IMR-90 (cell line): ENCODE data around the gene CDK5R2. TPM values are rescaled to one million over a fixed set of nuclear protein-coding genes. Genes with fewer than 3 reads are reported as not detected.

Source experiments
- ATAC-seq: fragments of 200-7000 bp; cut with Tn5 transposase; 2 replicates; pipeline ENCODE4 v1.9.1; 2020; ENCODE audit warnings: low read depth, mild to moderate bottlenecking, moderate library complexity
- BruUV-seq: library from RNA; stranded (reverse); fragments of 400-500 nt; replicated peaks from 2 replicates; lab custom pipeline; 2021; lab: Mats Ljungman, UMichigan
- CTCF ChIA-PET: fragments of 300-600 bp; formaldehyde crosslinking; extraction: SDS; loops from one replicate; lab custom pipeline; 2021; ENCODE audit warnings: antibody characterized with exemption; lab: Yijun Ruan, JAX
- POLR2A ChIA-PET: fragments of 300-600 bp; sonication (Branson Sonifier 250); formaldehyde crosslinking; loops from one replicate; lab custom pipeline; 2022; ENCODE audit warnings: antibody characterized with exemption; ENCODE audit not compliant: unreplicated experiment; lab: Charles Lee
- DNase-seq: peaks from one replicate; pipeline ENCODE4 v3.0.0; 2013
- H2AFZ ChIP-seq: replicated peaks from 2 replicates; pipeline ENCODE3; 2013; ENCODE audit warnings: low read length, mild to moderate bottlenecking; ENCODE audit not compliant: poor library complexity
- H2AK5ac ChIP-seq: 2 replicates; pipeline ENCODE4 v1.6.1; 2013; ENCODE audit warnings: low read depth, low read length, inconsistent platforms
- H2AK9ac ChIP-seq: replicated peaks from 2 replicates; pipeline ENCODE3; 2013; ENCODE audit warnings: mild to moderate bottlenecking, low read depth, low read length, moderate library complexity; ENCODE audit not compliant: poor library complexity
- H2BK120ac ChIP-seq: 2 replicates; pipeline ENCODE4 v1.6.1; 2013; ENCODE audit warnings: low read depth, low read length, inconsistent platforms
- H2BK15ac ChIP-seq: 3 replicates; pipeline ENCODE4 v1.6.1; 2013; ENCODE audit warnings: low read depth, low read length, inconsistent platforms
- H2BK20ac ChIP-seq: 2 replicates; pipeline ENCODE4 v1.6.1; 2013; ENCODE audit warnings: low read depth, mild to moderate bottlenecking, inconsistent platforms, low read length, moderate library complexity
- H2BK5ac ChIP-seq: 2 replicates; pipeline ENCODE4 v1.6.1; 2013; ENCODE audit warnings: mild to moderate bottlenecking, low read depth, low read length, inconsistent platforms; ENCODE audit not compliant: poor library complexity, severe bottlenecking
- H3K14ac ChIP-seq: replicated peaks from 2 replicates; pipeline ENCODE4 v1.6.1; 2013; ENCODE audit warnings: low read depth, low read length, inconsistent platforms
- H3K18ac ChIP-seq: 2 replicates; pipeline ENCODE4 v1.6.1; 2013; ENCODE audit warnings: low read depth, low read length, control low read depth
- H3K23ac ChIP-seq: 2 replicates; pipeline ENCODE4 v1.6.1; 2013; ENCODE audit warnings: low read depth, low read length, inconsistent platforms
- H3K27ac ChIP-seq: 2 replicates; pipeline ENCODE4 v1.5.1; 2013; ENCODE audit warnings: mild to moderate bottlenecking, control low read depth, low read length; ENCODE audit not compliant: insufficient read depth
- H3K27me3 ChIP-seq: 2 replicates; pipeline ENCODE4 v1.6.1; 2013; ENCODE audit warnings: low read length; ENCODE audit not compliant: control insufficient read depth, insufficient read depth
- H3K36me3 ChIP-seq: 2 replicates; pipeline ENCODE4 v1.6.1; 2013; ENCODE audit warnings: low read length, mixed read lengths; ENCODE audit not compliant: control insufficient read depth, insufficient read depth
- H3K4ac ChIP-seq: 2 replicates; pipeline ENCODE4 v1.6.1; 2013; ENCODE audit warnings: low read depth, low read length, inconsistent platforms
- H3K4me1 ChIP-seq: 2 replicates; pipeline ENCODE4 v1.6.1; 2013; ENCODE audit warnings: low read length, mixed read lengths; ENCODE audit not compliant: control insufficient read depth, insufficient read depth
- H3K4me2 ChIP-seq: 2 replicates; pipeline ENCODE4 v1.6.1; 2013; ENCODE audit warnings: low read depth, mild to moderate bottlenecking, control low read depth, low read length, moderate library complexity
- H3K4me3 ChIP-seq: 2 replicates; pipeline ENCODE4 v1.5.1; 2013; ENCODE audit warnings: low read depth, mild to moderate bottlenecking, control low read depth, low read length, moderate library complexity; ENCODE audit not compliant: insufficient read depth
- H3K56ac ChIP-seq: 2 replicates; pipeline ENCODE4 v1.6.1; 2013; ENCODE audit warnings: low read length, inconsistent platforms; ENCODE audit not compliant: insufficient read depth; ENCODE audit errors: extremely low read depth
- H3K79me1 ChIP-seq, 2 experiments: 2 replicates each; pipeline ENCODE4 v1.6.1; 2013; ENCODE audit warnings: low read length in 2 of 2, inconsistent platforms in 1 of 2, low read depth in 1 of 2
- H3K9ac ChIP-seq: 2 replicates; pipeline ENCODE4 v1.6.1; 2013; ENCODE audit warnings: low read depth, low read length, control low read depth
- H3K9me1 ChIP-seq: 2 replicates; pipeline ENCODE4 v1.6.1; 2013; ENCODE audit warnings: low read length, inconsistent platforms; ENCODE audit not compliant: insufficient read depth
- H3K9me3 ChIP-seq: 2 replicates; pipeline ENCODE4 v1.6.1; 2013; ENCODE audit warnings: low read length; ENCODE audit not compliant: control insufficient read depth, insufficient read depth
- H4K20me1 ChIP-seq: 2 replicates; pipeline ENCODE4 v1.6.1; 2013; ENCODE audit warnings: low read length, inconsistent platforms; ENCODE audit not compliant: insufficient read depth
- H4K5ac ChIP-seq: 2 replicates; pipeline ENCODE4 v1.6.1; 2013; ENCODE audit warnings: mild to moderate bottlenecking, low read depth, low read length, control low read depth
- H4K8ac ChIP-seq, 2 experiments: 2 replicates each; pipeline ENCODE4 v1.6.1; 2013; ENCODE audit warnings: low read depth in 2 of 2, low read length in 2 of 2, control low read depth in 1 of 2, inconsistent platforms in 1 of 2
- H4K91ac ChIP-seq: 2 replicates; pipeline ENCODE4 v1.6.1; 2013; ENCODE audit warnings: low read depth, low read length, inconsistent platforms; ENCODE audit not compliant: insufficient read depth
- CTCF ChIP-seq: conservative IDR thresholded peaks from 2 replicates; pipeline ENCODE4 v1.5.1; 2012; ENCODE audit warnings: mild to moderate bottlenecking, low read depth, low read length, improper control_type of control experiment
- MAFK ChIP-seq: IDR thresholded peaks from 2 replicates; pipeline ENCODE4 v1.6.1; 2012; ENCODE audit warnings: low read depth, low read length, improper control_type of control experiment
- MAZ ChIP-seq: IDR thresholded peaks from 2 replicates; pipeline ENCODE4 v1.6.1; 2012; ENCODE audit warnings: low read depth, mild to moderate bottlenecking, low read length, improper control_type of control experiment, moderate library complexity, borderline replicate concordance
- MXI1 ChIP-seq: IDR thresholded peaks from 2 replicates; pipeline ENCODE4 v1.6.1; 2012; ENCODE audit warnings: low read depth, mild to moderate bottlenecking, low read length, moderate library complexity, borderline replicate concordance
- RAD21 ChIP-seq: IDR thresholded peaks from 2 replicates; pipeline ENCODE4 v1.6.1; 2012; ENCODE audit warnings: low read length, improper control_type of control experiment
- SMC3 ChIP-seq: fragments of 150-350 bp; IDR thresholded peaks from 2 replicates; pipeline ENCODE4 v1.6.1; 2016; ENCODE audit warnings: low read depth, mild to moderate bottlenecking, antibody characterized with exemption, low read length, moderate library complexity
- WGBS, 2 experiments: methylation state at CpG; one replicate each; pipeline versions ENCODE4 v1.1.5 to v1.1.7; 2013; ENCODE audit warnings: missing lambda C conversion rate in 2 of 2; ENCODE audit not compliant: insufficient read length in 1 of 2; ENCODE audit errors: extremely low coverage in 2 of 2; 5-methylcytosine and 5-hydroxymethylcytosine counted together
- dilution Hi-C: fragments of 300-500 bp; cut with HindIII; formaldehyde crosslinking; loops from one replicate; pipeline ENCODE4 v1.14.3; 2018; ENCODE audit warnings: low sequenced_read_pairs; ENCODE audit not compliant: unreplicated experiment
- in situ Hi-C: fragments of 300-500 bp; cut with MboI; formaldehyde crosslinking; loops from 3 replicates; pipeline ENCODE4 v1.14.3; 2019; ENCODE audit warnings: low sequenced_read_pairs, inconsistent platforms, mixed read lengths
- intact Hi-C: fragments of 100-400 bp; cut with micrococcal nuclease; formaldehyde crosslinking; loops from 2 replicates; pipeline ENCODE4 v1.10.0; 2022
- polyA plus RNA-seq, 3 experiments: library from polyadenylated mRNA; depleted of rRNA; stranded (reverse); fragments of >200 nt; gene quantifications; 2 replicates each; pipeline ENCODE4 v1.2.3, GENCODE V29; 2012; ENCODE audit warnings: low replicate concordance in 1 of 3
- total RNA-seq: library from RNA; depleted of rRNA; stranded (reverse); fragments of >200 nt; gene quantifications from 2 replicates; pipeline ENCODE4 v1.2.3, GENCODE V29; 2012

Gene CDK5R2
- total and polyA plus RNA-seq, 2 of the 4 experiments (the other 2 are of a cell fraction), result not detected

DNA sequence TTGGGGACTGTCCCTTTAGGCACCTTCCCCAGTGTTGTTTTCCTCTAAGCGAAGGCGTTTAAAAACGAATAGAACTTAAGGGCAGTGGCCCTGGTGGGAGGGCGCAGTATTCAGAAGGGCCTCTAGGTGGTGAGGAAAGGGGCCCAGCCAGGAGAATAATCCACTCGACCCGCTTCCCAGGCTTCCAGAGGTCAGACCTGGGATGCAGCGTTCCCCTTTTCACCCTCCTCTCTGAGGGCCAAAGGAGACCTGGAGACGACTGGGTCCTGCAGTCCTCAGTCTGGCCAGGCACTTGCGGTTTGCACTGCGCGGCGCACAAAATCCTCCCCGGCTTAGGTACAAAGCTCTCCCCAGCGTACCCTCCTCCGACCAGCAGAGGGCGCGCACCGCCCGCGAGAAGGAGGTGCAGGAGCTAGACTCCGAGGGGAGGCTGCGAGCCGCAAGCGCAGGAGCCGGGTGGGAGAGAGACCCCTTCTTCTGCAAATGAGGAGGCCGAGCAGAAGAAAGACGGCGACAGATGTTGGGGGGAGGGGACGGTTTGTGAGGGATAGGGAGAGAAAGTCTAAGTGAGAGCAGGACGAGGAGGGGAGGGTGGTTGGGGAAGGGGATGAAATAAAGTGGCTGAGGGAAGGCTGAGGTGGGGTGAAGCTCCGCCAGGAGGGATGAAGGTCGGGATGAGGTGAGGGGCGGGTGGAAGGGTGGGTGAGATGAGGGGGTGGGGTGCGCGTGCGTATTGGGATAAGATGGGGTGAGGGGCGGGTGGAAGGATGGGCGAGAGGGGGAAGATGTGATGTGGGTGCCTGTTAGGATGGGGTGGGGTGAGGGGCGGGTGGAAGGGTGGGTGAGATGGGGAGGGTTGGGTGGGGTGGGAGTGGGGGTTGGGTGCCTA is 20.6 kb downstream of the CDK5R2 start:
- no peak overlapping the region for H4K91ac ChIP-seq
- 0 out of 2 replicates have a peak, but pooled peaks cover 2% of the 10 kb centered on the region for H3K4me1 ChIP-seq
- intact Hi-C loops, result no loop called here
- ChIA-PET CTCF (interaction anchor here (0.6 to 1.9 kb wide), 18 partner anchors 10 to 175 kb away, joined by 3 to 10 read pairs (median 4); partner anchors contain the start of gene CDK5R2), POLR2A (no interaction called here)
- no peak overlapping the region for H3K23ac ChIP-seq
- peak overlapping the region; percentile 77 for H2AFZ ChIP-seq
- H3K14ac ChIP-seq, result no peak overlapping the region
- no peak overlapping the region for H4K8ac ChIP-seq
- no peaks in the 10 kb centered on the region; the same call in 1 of the 2 replicates for H3K9me1 ChIP-seq
- H4K20me1 ChIP-seq, result no peaks in the 10 kb centered on the region; the same call in 1 of the 2 replicates
- H2BK120ac ChIP-seq, result no peak overlapping the region
- H3K9me3 ChIP-seq, result no peaks in the 10 kb centered on the region
- WGBS, 2 experiments, result 0% methylated on average over 13 of the region's 39 CpGs; no CpG with 5 or more reads in 1 of the 2 experiments
- peak; percentile 97 for ATAC-seq
- BruUV-seq, result no TSS peak
- H3K4ac ChIP-seq, result no peak overlapping the region
- H3K27me3 ChIP-seq, result peaks cover 74% of the 10 kb centered on the region
- H2AK5ac ChIP-seq, result no peak overlapping the region
- H3K9ac ChIP-seq, result no peak overlapping the region
- H3K18ac ChIP-seq, result no peak overlapping the region
- in situ Hi-C loops, result no loop called here
- H3K4me3 ChIP-seq, result no peak overlapping the region
- H3K79me1 ChIP-seq, result no peaks in the 10 kb centered on the region
- no peak overlapping the region for H2BK20ac ChIP-seq
- H2BK5ac ChIP-seq, result no peak overlapping the region
- H3K36me3 ChIP-seq, result no peaks in the 10 kb centered on the region
- peak; percentile 65 for DNase-seq
- H3K56ac ChIP-seq, result no peak overlapping the region
- TF ChIP-seq RAD21, result peak; percentile 59
- TF ChIP-seq SMC3, result peak; percentile 41
- TF ChIP-seq CTCF, result peak; percentile 72
- TF ChIP-seq MXI1, result no peak
- peak; percentile 43; the same call in 1 of the 2 replicates for TF ChIP-seq MAZ
- TF ChIP-seq MAFK, result no peak
- no peak overlapping the region for H2BK15ac ChIP-seq
- dilution Hi-C loops, result no loop called here
- no peak overlapping the region for H3K27ac ChIP-seq
- H2AK9ac ChIP-seq, result no peak overlapping the region
- no peak overlapping the region for H4K5ac ChIP-seq
- H3K4me2 ChIP-seq, result peak overlapping the region; percentile 92
